H9 (cell line): ENCODE data around the gene VIPR2. TPM values are rescaled to one million over a fixed set of nuclear protein-coding genes. Genes with fewer than 3 reads are reported as not detected.

ENCODE experiments used
- DNase-seq: peaks from one replicate; pipeline ENCODE4 v3.0.0-alpha.2; 2017
- H2AFZ ChIP-seq: one replicate; pipeline ENCODE4 v1.6.1; 2013; ENCODE audit warnings: mild to moderate bottlenecking, low read length, control low read depth, moderate library complexity
- H2AK5ac ChIP-seq: 2 replicates; pipeline ENCODE4 v1.6.1; 2013; ENCODE audit warnings: low read length, control low read depth, mixed read lengths; ENCODE audit not compliant: insufficient read length
- H2BK120ac ChIP-seq: one replicate; pipeline ENCODE4 v1.6.1; 2013; ENCODE audit warnings: low read depth, mild to moderate bottlenecking, low read length, control low read depth, inconsistent platforms; ENCODE audit not compliant: poor library complexity, severe bottlenecking
- H2BK12ac ChIP-seq: 2 replicates; pipeline ENCODE4 v1.6.1; 2013; ENCODE audit warnings: low read length, control low read depth, mixed read lengths, low read depth; ENCODE audit not compliant: insufficient read length
- H2BK15ac ChIP-seq: 2 replicates; pipeline ENCODE4 v1.6.1; 2013; ENCODE audit warnings: low read depth, low read length, control low read depth
- H2BK20ac ChIP-seq: one replicate; pipeline ENCODE4 v1.6.1; 2013; ENCODE audit warnings: low read depth, mild to moderate bottlenecking, low read length, control low read depth, inconsistent platforms; ENCODE audit not compliant: poor library complexity, severe bottlenecking
- H2BK5ac ChIP-seq: 2 replicates; pipeline ENCODE4 v1.6.1; 2013; ENCODE audit warnings: low read length, control low read depth, mixed read lengths; ENCODE audit not compliant: insufficient read length
- H3K14ac ChIP-seq: 2 replicates; pipeline ENCODE4 v1.6.1; 2013; ENCODE audit warnings: low read length, control low read depth; ENCODE audit not compliant: insufficient read depth
- H3K18ac ChIP-seq: 2 replicates; pipeline ENCODE4 v1.6.1; 2013; ENCODE audit warnings: low read depth, mild to moderate bottlenecking, mixed read lengths, low read length, control low read depth; ENCODE audit not compliant: insufficient read length
- H3K23ac ChIP-seq: 2 replicates; pipeline ENCODE4 v1.6.1; 2013; ENCODE audit warnings: low read length, control low read depth, mixed read lengths, low read depth; ENCODE audit not compliant: insufficient read length
- H3K23me2 ChIP-seq: 2 replicates; pipeline ENCODE4 v1.6.1; 2013; ENCODE audit warnings: low read depth, mild to moderate bottlenecking, mixed read lengths, low read length, control low read depth; ENCODE audit not compliant: insufficient read length, poor library complexity, severe bottlenecking
- H3K27ac ChIP-seq: 2 replicates; pipeline ENCODE4 v1.5.1; 2013; ENCODE audit warnings: low read length, control low read depth, mixed read lengths, low read depth; ENCODE audit not compliant: insufficient read length
- H3K27me3 ChIP-seq: 2 replicates; pipeline ENCODE4 v1.6.1; 2013; ENCODE audit warnings: low read length, control low read depth, inconsistent platforms; ENCODE audit not compliant: insufficient read depth
- H3K4ac ChIP-seq: 2 replicates; pipeline ENCODE4 v1.6.1; 2013; ENCODE audit warnings: low read depth, mild to moderate bottlenecking, control low read depth, inconsistent platforms, low read length, moderate library complexity
- H3K4me1 ChIP-seq: 2 replicates; pipeline ENCODE4 v1.6.1; 2013; ENCODE audit warnings: low read length, control low read depth, inconsistent platforms; ENCODE audit not compliant: insufficient read depth
- H3K4me2 ChIP-seq: 2 replicates; pipeline ENCODE4 v1.6.1; 2013; ENCODE audit warnings: low read length, control low read depth, mixed read lengths; ENCODE audit not compliant: insufficient read length, insufficient read depth
- H3K56ac ChIP-seq: 2 replicates; pipeline ENCODE4 v1.6.1; 2013; ENCODE audit warnings: low read depth, mild to moderate bottlenecking, mixed read lengths, low read length, control low read depth; ENCODE audit not compliant: insufficient read length
- H3K79me1 ChIP-seq: 2 replicates; pipeline ENCODE4 v1.6.1; 2013; ENCODE audit warnings: low read depth, mild to moderate bottlenecking, moderate library complexity, low read length, control low read depth, inconsistent platforms; ENCODE audit not compliant: insufficient read depth, poor library complexity, severe bottlenecking
- H3K79me2 ChIP-seq: 2 replicates; pipeline ENCODE4 v1.6.1; 2013; ENCODE audit warnings: low read length, control low read depth, inconsistent platforms; ENCODE audit not compliant: insufficient read depth
- H3K9ac ChIP-seq: 2 replicates; pipeline ENCODE4 v1.6.1; 2013; ENCODE audit warnings: low read length, control low read depth, mixed read lengths; ENCODE audit not compliant: insufficient read length; ENCODE audit errors: extremely low read depth
- H3K9me3 ChIP-seq: one replicate; pipeline ENCODE4 v1.6.1; 2013; ENCODE audit warnings: low read depth, low read length, inconsistent platforms; ENCODE audit not compliant: control insufficient read depth
- H3T11ph ChIP-seq: one replicate; pipeline ENCODE4 v1.6.1; 2013; ENCODE audit warnings: mild to moderate bottlenecking, low read length, control low read depth, inconsistent platforms
- H4K20me1 ChIP-seq: one replicate; pipeline ENCODE4 v1.6.1; 2013; ENCODE audit not compliant: control insufficient read depth, insufficient read length, insufficient read depth
- H4K5ac ChIP-seq: 2 replicates; pipeline ENCODE4 v1.6.1; 2013; ENCODE audit warnings: low read depth, mild to moderate bottlenecking, mixed read lengths, low read length, control low read depth; ENCODE audit not compliant: insufficient read length
- H4K8ac ChIP-seq: replicated peaks from 2 replicates; pipeline ENCODE4 v1.6.1; 2013; ENCODE audit warnings: low read length, control low read depth, mixed read lengths, low read depth; ENCODE audit not compliant: insufficient read length
- H4K91ac ChIP-seq: 2 replicates; pipeline ENCODE4 v1.6.1; 2013; ENCODE audit warnings: low read depth, mild to moderate bottlenecking, moderate library complexity, mixed read lengths, low read length, control low read depth; ENCODE audit not compliant: insufficient read length
- H3K27ac Mint-ChIP-seq, 3 experiments: 2 replicates in 2 of 3; 3 replicates in 1 of 3; pipeline ENCODE4 v1.8.0; 2020 to 2021; ENCODE audit warnings: mixed read lengths in 3 of 3, mild to moderate bottlenecking in 1 of 3, moderate library complexity in 1 of 3
- H3K27me3 Mint-ChIP-seq: 2 replicates; pipeline ENCODE4 v1.8.0; 2021; ENCODE audit warnings: low read depth, mild to moderate bottlenecking, moderate library complexity, mixed read lengths
- H3K36me3 Mint-ChIP-seq, 3 experiments: 2 replicates in 2 of 3; 3 replicates in 1 of 3; pipeline ENCODE4 v1.8.0; 2020 to 2021; ENCODE audit warnings: low read depth in 3 of 3, mixed read lengths in 3 of 3; ENCODE audit not compliant: insufficient read depth in 1 of 3
- H3K4me1 Mint-ChIP-seq, 2 experiments: 2 replicates each; pipeline ENCODE4 v1.8.0; 2020; ENCODE audit warnings: mixed read lengths in 2 of 2
- H3K4me3 Mint-ChIP-seq, 2 experiments: 2 replicates in 1 of 2; 3 replicates in 1 of 2; pipeline ENCODE4 v1.8.0; 2020 to 2021; ENCODE audit warnings: mild to moderate bottlenecking in 2 of 2, mixed read lengths in 2 of 2, moderate library complexity in 1 of 2
- H3K9me3 Mint-ChIP-seq, 2 experiments: 2 replicates in 1 of 2; 3 replicates in 1 of 2; pipeline ENCODE4 v1.8.0; 2020; ENCODE audit warnings: mild to moderate bottlenecking in 2 of 2, mixed read lengths in 2 of 2, moderate library complexity in 1 of 2
- WGBS: extraction: QIAGEN DNeasy Blood & Tissue Kit; methylation state at CpG from one replicate; pipeline ENCODE4 v1.1.7; 2013; ENCODE audit warnings: missing lambda C conversion rate, low lambda C conversion rate, mixed read lengths; ENCODE audit not compliant: insufficient read length; ENCODE audit errors: extremely low coverage; 5-methylcytosine and 5-hydroxymethylcytosine counted together
- total RNA-seq: library from RNA; stranded (reverse); gene quantifications from 2 replicates; pipeline ENCODE4 v1.2.1, GENCODE V29; 2021
- TF ChIP-seq, protein P1 (sequence below): fragments of 200-600 bp; sonication (generic); conservative IDR thresholded peaks from 3 replicates; pipeline ENCODE4 v1.8.0; 2021; ENCODE audit warnings: antibody characterized with exemption, mild to moderate bottlenecking

VIPR2 gene
- total RNA-seq, 1 experiment from 2014 or later, result 1.6 TPM

DNA sequence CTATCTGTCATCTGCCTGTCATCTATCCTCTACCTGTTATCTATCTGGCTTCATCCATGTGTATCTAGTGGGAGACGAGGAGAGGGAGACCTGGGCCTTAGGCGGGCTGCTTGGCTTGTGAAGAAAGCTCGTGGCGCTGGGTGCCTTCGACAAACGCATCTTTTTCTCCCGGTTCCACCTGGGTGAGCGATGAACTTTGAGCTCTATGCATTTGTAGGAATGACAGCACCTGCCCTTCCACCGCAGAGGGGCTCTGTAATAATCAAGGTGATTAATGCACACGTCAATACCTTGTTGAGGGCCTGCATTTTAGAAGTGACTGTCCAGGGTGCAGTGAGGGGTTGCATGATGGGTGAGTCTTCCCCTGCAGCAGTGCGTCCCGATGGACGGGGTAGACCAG lies 2.6 kb upstream of the VIPR2 start:
- H2AK5ac ChIP-seq, result no peak overlapping the region
- peaks cover 8% of the 10 kb centered on the region for H3K4me1 ChIP-seq
- WGBS, result no CpG with 5 or more reads among the region's 13 CpGs
- TF ChIP-seq, protein P1, sequence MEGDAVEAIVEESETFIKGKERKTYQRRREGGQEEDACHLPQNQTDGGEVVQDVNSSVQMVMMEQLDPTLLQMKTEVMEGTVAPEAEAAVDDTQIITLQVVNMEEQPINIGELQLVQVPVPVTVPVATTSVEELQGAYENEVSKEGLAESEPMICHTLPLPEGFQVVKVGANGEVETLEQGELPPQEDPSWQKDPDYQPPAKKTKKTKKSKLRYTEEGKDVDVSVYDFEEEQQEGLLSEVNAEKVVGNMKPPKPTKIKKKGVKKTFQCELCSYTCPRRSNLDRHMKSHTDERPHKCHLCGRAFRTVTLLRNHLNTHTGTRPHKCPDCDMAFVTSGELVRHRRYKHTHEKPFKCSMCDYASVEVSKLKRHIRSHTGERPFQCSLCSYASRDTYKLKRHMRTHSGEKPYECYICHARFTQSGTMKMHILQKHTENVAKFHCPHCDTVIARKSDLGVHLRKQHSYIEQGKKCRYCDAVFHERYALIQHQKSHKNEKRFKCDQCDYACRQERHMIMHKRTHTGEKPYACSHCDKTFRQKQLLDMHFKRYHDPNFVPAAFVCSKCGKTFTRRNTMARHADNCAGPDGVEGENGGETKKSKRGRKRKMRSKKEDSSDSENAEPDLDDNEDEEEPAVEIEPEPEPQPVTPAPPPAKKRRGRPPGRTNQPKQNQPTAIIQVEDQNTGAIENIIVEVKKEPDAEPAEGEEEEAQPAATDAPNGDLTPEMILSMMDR, result no peak
- no peaks in the 10 kb centered on the region for H3K9me3 ChIP-seq
- H3K79me2 ChIP-seq, result no peaks in the 10 kb centered on the region
- H2BK12ac ChIP-seq, result no peak overlapping the region
- H3K4ac ChIP-seq, result no peak overlapping the region
- no peak overlapping the region for H3K9ac ChIP-seq
- H3K27me3 ChIP-seq, result peaks cover 23% of the 10 kb centered on the region; the same call in 1 of the 2 replicates
- peaks cover 12% of the 10 kb centered on the region for H3K23me2 ChIP-seq
- no peak overlapping the region for H3K27ac ChIP-seq
- no peak overlapping the region for H2BK20ac ChIP-seq
- no peak overlapping the region for H3K27ac Mint-ChIP-seq
- H3K36me3 Mint-ChIP-seq, result no peaks in the 10 kb centered on the region; a peak in 1 of 7 replicates
- H2BK120ac ChIP-seq, result no peak overlapping the region
- no peak overlapping the region for H3K4me2 ChIP-seq
- no peaks in the 10 kb centered on the region for H3K79me1 ChIP-seq
- no peak overlapping the region for H2BK15ac ChIP-seq
- no peak overlapping the region for H3T11ph ChIP-seq
- H4K8ac ChIP-seq, result no peak overlapping the region
- peaks cover 32% of the 10 kb centered on the region for H3K27me3 Mint-ChIP-seq
- H4K20me1 ChIP-seq, result no peaks in the 10 kb centered on the region
- no peak overlapping the region for H4K91ac ChIP-seq
- H2BK5ac ChIP-seq, result no peak overlapping the region
- DNase-seq, result no peak
- no peak overlapping the region for H3K4me3 Mint-ChIP-seq
- no peak overlapping the region for H3K56ac ChIP-seq
- no peak overlapping the region for H3K14ac ChIP-seq
- H3K4me1 Mint-ChIP-seq, result peaks cover 18 to 26% of the 10 kb centered on the region in 2 experiments
- H2AFZ ChIP-seq, result no peak overlapping the region
- H3K18ac ChIP-seq, result no peak overlapping the region
- H3K23ac ChIP-seq, result no peak overlapping the region
- no peaks in the 10 kb centered on the region; a peak in 1 of 5 replicates for H3K9me3 Mint-ChIP-seq
- H4K5ac ChIP-seq, result no peak overlapping the region
